ENCODE results near the gene PKNOX2.

PKNOX2 gene

DNA sequence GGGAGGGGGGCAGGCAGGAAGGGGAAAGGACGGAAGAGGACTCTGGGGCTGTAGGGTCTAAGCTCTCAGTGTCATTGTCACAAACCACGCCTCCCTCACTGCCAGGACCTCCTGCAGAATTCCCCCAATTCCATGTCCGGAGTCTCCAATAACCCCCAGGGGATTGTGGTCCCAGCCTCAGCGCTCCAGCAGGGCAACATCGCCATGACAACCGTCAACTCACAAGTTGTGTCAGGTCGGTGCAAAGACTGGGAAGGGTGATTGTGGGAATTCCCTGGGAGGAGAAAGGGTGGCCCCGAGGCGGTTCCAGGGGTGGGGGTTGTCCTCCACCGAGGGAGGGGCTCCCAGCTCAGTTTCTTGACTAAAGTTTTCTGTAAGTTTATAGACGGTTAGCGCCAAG is 245.5 kb downstream of the PKNOX2 start:
- Histone ChIP-seq H3K9me2 (replicated peaks; ENCODE audit: control insufficient read depth, low read length) (no peaks in the 10 kb centered on the region), H3K4me3 (ENCODE audit: low read length) (no peak overlapping the region), H3K4me1 (ENCODE audit: control insufficient read depth, low read length) (no peaks in the 10 kb centered on the region), H3K79me2 (ENCODE audit: control insufficient read depth, low read length) (no peaks in the 10 kb centered on the region), H3F3A (ENCODE audit: control insufficient read depth, insufficient read depth) (no peaks in the 10 kb centered on the region), H3K4me2 (ENCODE audit: low read length) (no peak overlapping the region), H4K20me1 (ENCODE audit: control insufficient read depth, insufficient read depth, low read depth, low read length) (no peaks in the 10 kb centered on the region), H3K9me3 (ENCODE audit: control insufficient read depth, insufficient read depth, low read length) (no peaks in the 10 kb centered on the region), H3K27ac (ENCODE audit: low read depth, low read length) (no peak overlapping the region), H3K36me3 (ENCODE audit: control insufficient read depth, low read length) (no peaks in the 10 kb centered on the region), H3K27me3 (ENCODE audit: control insufficient read depth, low read length) (peaks cover 4% of the 10 kb centered on the region; the same call in 1 of the 2 replicates)
- no peak for TF ChIP-seq CTCF (IDR thresholded peaks at IDR 0.05; ENCODE audit: low read depth, low read length, poor library complexity, severe bottlenecking)
- TF ChIP-seq EZH2phosphoT487 (IDR thresholded peaks at IDR 0.05; ENCODE audit: borderline replicate concordance, low read length): no peak

DNA sequence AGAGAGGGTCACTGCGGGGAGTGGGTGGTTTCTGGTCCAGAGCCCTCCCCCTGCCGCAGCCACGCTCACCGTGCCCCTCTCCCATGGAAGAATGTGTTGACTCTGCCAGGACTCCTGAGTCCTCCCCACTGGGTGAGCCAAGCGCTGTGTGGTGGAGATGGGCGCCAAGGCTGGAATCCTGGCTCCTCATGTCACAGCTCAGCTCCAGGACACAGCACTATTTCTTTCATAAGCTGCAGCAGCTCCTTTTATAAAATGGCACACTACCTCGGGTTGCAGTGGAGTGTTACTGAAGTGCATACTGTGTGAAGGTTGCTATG is 247.6 kb downstream of the PKNOX2 start:
- Histone ChIP-seq H3K9me3 (ENCODE audit: control insufficient read depth, insufficient read depth, low read length) (no peaks in the 10 kb centered on the region), H3K4me1 (ENCODE audit: control insufficient read depth, low read length) (no peaks in the 10 kb centered on the region), H3K4me2 (ENCODE audit: low read length) (no peak overlapping the region), H3K4me3 (ENCODE audit: low read length) (no peak overlapping the region), H4K20me1 (ENCODE audit: control insufficient read depth, insufficient read depth, low read depth, low read length) (no peaks in the 10 kb centered on the region), H3K36me3 (ENCODE audit: control insufficient read depth, low read length) (no peaks in the 10 kb centered on the region), H3K27me3 (ENCODE audit: control insufficient read depth, low read length) (no peaks in the 10 kb centered on the region), H3K27ac (ENCODE audit: low read depth, low read length) (no peak overlapping the region), H3F3A (ENCODE audit: control insufficient read depth, insufficient read depth) (no peaks in the 10 kb centered on the region), H3K79me2 (ENCODE audit: control insufficient read depth, low read length) (no peaks in the 10 kb centered on the region), H3K9me2 (replicated peaks; ENCODE audit: control insufficient read depth, low read length) (no peaks in the 10 kb centered on the region)
- no peak for TF ChIP-seq EZH2phosphoT487 (IDR thresholded peaks at IDR 0.05; ENCODE audit: borderline replicate concordance, low read length)
- no peak for TF ChIP-seq CTCF (IDR thresholded peaks at IDR 0.05; ENCODE audit: low read depth, low read length, poor library complexity, severe bottlenecking)

DNA sequence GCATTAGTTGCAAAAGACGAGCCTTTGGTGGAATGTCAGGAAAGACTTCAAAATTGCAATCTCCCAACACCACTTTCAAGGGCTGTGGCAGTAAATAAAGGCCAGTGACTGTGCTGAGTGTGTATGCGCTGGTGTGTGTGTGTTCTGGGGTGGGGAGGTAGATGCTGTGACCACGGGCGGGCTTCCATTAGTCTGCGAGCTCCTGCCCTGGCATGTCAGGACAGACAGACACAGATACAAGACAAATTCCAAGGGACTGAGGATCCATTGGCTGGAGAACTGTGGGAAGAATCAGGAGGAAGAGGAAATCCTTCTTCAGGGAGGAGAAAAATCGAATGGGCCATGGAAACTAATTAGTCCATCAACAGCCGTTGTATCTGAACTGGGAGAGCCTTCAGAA is 248.0 kb downstream of the PKNOX2 start:
- H3K9me2 ChIP-seq (replicated peaks; ENCODE audit: control insufficient read depth, low read length): no peaks in the 10 kb centered on the region
- H3K4me3 ChIP-seq (ENCODE audit: low read length): no peak overlapping the region
- no peak overlapping the region for H3K4me2 ChIP-seq (ENCODE audit: low read length)
- TF ChIP-seq EZH2phosphoT487 (IDR thresholded peaks at IDR 0.05; ENCODE audit: borderline replicate concordance, low read length) (no peak), CTCF (IDR thresholded peaks at IDR 0.05; ENCODE audit: low read depth, low read length, poor library complexity, severe bottlenecking) (no peak)
- H3K79me2 ChIP-seq (ENCODE audit: control insufficient read depth, low read length): no peaks in the 10 kb centered on the region
- no peaks in the 10 kb centered on the region for H3K4me1 ChIP-seq (ENCODE audit: control insufficient read depth, low read length)
- H4K20me1 ChIP-seq (ENCODE audit: control insufficient read depth, insufficient read depth, low read depth, low read length): no peaks in the 10 kb centered on the region
- H3F3A ChIP-seq (ENCODE audit: control insufficient read depth, insufficient read depth): no peaks in the 10 kb centered on the region
- no peaks in the 10 kb centered on the region for H3K27me3 ChIP-seq (ENCODE audit: control insufficient read depth, low read length)
- no peaks in the 10 kb centered on the region for H3K36me3 ChIP-seq (ENCODE audit: control insufficient read depth, low read length)
- no peaks in the 10 kb centered on the region for H3K9me3 ChIP-seq (ENCODE audit: control insufficient read depth, insufficient read depth, low read length)
- H3K27ac ChIP-seq (ENCODE audit: low read depth, low read length): no peak overlapping the region

GRCh38 chr11:125413226-125413625 is 248.7 kb downstream of the PKNOX2 start:
- no peaks in the 10 kb centered on the region for H4K20me1 ChIP-seq (ENCODE audit: control insufficient read depth, insufficient read depth, low read depth, low read length)
- H3K9me3 ChIP-seq (ENCODE audit: control insufficient read depth, insufficient read depth, low read length): no peaks in the 10 kb centered on the region
- no peaks in the 10 kb centered on the region for H3K79me2 ChIP-seq (ENCODE audit: control insufficient read depth, low read length)
- H3K4me1 ChIP-seq (ENCODE audit: control insufficient read depth, low read length): no peaks in the 10 kb centered on the region
- H3K4me2 ChIP-seq (ENCODE audit: low read length): no peak overlapping the region
- no peaks in the 10 kb centered on the region for H3K36me3 ChIP-seq (ENCODE audit: control insufficient read depth, low read length)
- no peak overlapping the region for H3K27ac ChIP-seq (ENCODE audit: low read depth, low read length)
- TF ChIP-seq EZH2phosphoT487 (IDR thresholded peaks at IDR 0.05; ENCODE audit: borderline replicate concordance, low read length) (no peak), CTCF (IDR thresholded peaks at IDR 0.05; ENCODE audit: low read depth, low read length, poor library complexity, severe bottlenecking) (no peak)
- H3K27me3 ChIP-seq (ENCODE audit: control insufficient read depth, low read length): peaks cover 3% of the 10 kb centered on the region; the same call in 1 of the 2 replicates
- no peaks in the 10 kb centered on the region for H3K9me2 ChIP-seq (replicated peaks; ENCODE audit: control insufficient read depth, low read length)
- no peak overlapping the region for H3K4me3 ChIP-seq (ENCODE audit: low read length)
- H3F3A ChIP-seq (ENCODE audit: control insufficient read depth, insufficient read depth): no peaks in the 10 kb centered on the region

Data from DOHH2 (cell line).